ENCODE results near the gene GPR17.

Gene GPR17

DNA sequence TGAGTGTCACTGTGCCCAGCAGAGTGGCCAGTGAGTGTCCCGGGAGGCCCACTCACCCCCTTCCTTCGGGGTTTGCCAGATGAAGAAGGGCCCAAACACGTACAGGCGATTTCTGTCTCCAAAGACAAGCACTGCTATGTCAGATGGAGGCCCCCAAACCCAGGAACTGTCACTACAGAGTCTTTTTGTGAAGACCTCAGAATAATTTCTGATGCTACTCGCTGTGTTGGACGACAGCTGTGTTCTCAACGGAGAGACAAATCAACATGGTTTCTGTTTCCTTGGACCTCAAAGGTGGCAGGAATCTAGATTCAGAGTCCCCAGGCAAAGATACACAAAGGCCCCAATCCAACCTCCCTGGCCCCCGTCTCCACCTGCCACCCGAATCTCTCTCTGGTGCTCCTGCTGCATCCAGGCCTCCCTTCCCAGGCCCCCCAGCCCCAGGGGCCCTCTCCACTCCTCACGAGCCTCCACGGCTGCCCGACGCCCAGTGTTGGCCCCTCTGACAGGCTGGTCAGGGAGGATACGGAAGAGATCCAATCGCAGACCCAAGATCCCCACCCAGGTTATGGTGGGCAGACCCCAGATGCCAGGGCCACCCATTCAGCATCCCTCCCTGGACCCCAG, 2.4 kb upstream of the GPR17 start:
- no peak for DNase-seq

DNA sequence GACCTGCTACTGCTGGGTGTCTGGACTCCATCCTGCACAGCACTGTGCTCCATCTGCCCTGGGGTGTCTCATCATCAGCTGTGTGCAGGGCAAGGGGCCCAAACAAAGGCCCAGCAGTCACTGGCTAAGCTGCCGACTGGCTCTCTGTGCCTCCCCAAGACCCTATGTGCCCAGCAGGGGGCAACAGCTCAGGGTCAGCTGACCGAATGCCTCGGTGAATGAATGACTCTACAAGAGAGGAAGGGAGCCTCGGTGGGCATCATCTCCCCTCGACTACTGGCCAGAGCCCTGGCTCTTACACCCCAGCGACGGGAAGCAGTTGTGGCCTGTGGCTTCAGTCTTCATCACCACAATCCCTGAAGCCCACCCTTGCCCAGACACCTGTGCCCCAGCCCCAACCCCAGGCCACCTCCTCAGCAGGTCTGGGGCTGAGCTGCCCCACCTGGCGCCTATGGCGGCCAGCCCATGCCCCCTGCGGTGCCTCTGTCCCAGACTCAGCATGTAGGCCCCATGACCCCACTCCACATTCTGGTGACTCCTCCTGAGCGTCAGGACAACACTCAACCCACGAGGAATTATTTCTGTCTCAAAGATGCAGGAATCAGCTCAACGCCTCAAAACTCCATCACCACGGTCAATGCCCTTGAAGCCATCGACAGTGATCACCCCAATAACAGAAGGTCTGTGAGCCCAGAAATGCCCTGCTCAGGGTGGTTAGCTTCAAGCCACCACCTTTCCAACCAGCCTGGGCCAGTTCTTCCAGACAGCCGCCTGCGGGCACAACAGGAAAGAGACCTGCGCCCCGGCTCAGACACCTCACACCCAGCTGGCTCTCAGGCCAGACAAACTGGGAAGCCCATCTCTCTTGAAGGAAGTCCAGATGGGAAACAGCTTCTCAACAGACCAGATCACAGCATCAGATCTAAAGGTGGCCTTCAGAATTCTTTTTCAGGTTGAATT, 1.6 kb upstream of the GPR17 start:
- DNase-seq, result no peak

DNA sequence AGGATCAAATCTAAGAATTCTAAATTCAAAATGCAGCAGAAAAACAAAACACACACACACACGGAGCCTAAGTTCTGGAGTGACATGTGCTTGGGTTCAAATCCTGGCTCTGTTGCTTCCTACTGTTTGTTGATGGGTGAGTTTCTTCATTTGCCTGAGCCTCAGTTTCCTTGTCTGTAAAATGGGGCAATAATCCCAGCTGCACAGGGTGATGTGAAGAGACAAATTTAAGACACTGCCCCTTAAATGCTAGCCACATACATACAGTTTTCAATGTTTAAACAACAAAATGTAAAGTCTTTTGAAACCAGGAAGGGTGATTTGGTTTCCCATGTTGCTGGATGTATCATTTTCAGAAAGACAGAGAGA, 943 bp upstream of the GPR17 start:
- no peak for DNase-seq

DNA sequence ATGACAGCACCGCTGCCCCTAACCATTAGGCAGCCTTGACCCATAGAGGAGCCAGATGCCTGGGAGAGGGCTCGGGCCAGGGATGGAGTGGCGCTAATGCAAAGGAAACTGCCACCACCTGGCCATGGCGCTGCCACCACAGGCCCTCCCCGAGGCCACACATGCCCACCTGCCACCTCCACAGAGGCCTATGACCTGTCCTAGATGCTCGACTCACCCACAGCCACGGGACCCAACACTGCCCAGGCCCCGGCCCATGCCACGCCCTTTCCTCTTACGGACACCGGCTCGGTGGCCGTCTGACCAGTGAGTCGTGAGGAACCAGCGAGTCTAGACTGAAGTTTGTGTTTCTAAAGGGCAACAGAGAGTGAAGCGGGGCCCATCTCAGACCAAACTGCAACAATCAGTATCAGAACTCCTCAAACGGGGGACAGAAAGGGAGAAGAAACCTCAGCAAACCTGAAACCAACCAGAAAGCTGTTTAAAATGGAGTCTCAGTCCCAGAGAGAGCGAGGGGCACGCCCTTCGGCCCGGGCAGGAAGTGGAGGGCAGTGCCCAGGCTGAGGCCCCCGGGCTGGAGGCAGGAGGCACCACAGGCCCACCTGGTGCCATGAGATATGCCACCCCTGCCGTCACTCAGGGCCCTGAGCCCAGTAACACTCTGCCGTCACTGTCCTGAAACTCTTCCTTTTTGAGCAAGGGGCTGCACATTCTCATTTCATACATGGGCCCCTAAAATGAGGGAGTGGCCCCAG, 711 bp downstream of the GPR17 start:
- no peak for DNase-seq

DNA sequence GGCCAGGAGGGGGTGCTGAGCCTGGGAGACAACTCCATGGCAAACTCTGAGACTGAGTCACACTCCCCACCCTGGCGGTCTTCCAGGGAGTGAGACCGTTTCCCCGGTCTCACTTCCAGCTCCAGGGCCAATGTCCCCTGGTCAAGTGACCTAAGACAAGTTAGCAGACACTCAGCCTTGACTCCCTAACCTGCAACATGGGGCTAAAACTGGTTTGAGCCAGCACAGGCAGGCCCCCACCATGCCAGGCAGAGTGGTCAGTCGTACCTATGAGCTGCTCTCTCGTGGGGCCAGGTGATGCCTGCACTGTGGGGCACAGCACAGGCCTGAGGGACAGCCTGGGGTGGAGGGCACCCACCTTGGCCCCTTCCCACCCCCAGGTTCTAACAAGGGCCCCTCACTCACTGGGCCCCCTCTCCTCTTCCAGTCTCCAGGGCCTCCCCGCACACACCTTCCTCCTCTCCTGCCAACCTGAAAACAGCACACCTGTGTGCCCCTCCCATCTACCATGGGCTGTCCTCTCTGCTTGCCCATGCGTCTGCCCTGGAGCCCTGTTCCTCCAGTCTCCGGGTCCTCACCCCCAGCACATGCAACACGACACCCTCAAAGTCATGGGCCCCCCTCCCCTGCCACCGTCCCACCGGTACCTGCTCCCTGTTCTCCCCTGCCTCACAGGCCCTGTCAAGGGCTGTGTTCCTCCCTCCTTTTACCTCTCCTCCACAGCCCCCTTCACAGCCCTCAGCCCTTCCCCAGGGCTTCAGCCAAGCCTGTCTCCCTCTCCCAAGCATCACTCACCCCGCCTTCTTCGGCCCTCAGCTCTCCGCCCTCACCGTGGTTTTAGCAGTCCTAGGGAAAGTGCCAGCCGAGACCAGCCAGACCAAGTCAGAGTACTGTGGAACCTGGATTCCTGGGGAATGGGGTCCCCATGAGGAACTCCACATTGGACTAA, 1.6 kb downstream of the GPR17 start:
- no peak for DNase-seq

DNA sequence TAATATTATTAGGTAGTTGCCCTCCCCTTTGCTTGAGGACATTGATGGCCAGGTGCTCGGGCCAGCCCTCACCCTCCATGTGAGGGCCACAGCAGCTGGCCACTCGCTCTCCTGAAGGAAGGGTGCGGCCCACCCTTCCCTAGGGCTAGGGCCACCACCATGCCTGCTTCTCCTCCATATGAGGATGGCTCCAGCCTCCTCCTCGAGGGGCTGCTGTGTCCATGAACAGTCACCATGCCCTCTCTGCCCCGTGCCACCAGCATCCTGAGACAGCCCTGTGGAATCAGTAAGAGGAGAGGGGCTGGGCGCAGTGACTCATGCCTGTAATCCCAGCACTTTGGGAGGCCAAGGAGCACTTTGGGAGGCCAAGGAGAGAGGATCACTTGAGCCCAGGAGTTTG, 2.4 kb downstream of the GPR17 start:
- no peak for DNase-seq

DNA sequence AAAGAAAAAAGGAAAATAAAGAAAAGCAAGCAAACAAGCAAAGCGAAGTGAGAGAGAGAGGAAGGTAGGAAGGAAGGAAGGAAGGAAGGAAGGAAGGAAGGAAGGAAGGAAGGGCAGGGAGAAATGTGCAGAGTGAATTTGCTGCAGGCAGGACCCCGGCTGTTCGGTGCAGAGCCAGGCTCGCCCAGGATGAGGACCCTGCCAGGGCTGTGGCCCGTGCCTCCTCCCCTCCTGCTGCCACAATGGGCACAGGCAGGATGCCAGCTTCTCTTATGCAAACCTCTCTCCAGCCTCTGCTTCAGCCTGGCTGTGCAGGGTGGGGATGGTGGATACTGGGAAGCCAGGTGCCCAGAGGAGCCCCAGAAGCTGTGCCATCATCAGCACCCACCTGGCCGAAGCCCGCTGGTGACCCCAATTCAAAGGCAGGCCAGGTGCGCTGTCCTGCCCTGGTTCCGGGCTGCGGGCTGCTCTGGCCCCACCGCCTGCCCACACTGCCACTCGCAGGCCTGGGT, 3.2 kb downstream of the GPR17 start:
- no peak for DNase-seq

DNA sequence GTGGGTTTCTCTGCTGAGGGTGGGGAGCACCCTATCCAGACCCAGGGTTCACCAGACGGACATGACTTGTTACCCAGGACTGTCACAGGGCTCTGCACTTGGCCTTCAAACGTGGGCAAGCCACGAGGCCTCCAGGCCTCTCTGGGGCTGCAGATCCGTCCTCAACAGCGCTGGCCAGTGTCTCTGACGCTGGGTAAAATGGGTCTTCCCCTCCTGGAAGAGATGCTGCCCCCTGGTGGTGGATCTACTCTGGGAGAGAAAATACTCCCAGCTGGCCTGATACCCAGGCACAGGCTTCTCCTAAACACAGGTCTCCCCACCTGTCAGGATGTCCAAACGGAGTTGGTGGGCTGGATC, 3.7 kb downstream of the GPR17 start:
- DNase-seq, result peak; percentile 43

DNA sequence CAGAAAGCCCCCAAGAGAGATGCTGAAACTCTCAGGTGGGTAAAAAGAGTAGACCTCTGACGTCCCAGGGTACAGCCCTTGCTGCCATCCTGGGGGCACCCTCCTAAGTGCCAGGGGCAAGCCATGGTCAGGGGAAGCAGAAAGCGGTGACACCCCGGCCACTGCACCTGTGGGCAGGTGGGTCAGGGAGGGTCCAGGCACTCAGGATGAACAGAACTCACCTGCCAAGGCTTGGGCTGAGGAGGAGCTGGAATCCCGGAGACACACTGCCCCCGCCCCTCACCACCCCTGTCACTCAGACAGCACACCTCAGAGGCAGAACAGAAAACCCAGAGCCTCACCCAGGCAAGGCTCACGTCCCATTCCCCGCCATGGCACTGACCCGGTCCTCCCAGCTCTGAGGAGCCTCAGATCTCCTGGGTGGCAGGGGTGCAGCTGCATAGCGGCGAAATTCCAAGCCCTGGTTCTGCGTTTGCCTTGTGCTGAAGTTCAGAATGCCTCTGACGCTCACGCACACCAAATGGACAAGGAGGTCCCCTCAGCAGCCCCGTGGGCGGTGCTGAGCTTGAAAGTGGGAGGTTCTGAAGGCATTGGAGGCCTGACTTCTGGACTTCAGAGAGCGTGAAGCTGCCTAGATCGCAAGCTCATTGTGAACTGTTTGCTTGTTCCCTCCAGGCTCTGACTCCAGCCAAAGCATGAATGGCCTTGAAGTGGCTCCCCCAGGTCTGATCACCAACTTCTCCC, 4.3 kb downstream of the GPR17 start:
- DNase-seq, result no peak

DNA sequence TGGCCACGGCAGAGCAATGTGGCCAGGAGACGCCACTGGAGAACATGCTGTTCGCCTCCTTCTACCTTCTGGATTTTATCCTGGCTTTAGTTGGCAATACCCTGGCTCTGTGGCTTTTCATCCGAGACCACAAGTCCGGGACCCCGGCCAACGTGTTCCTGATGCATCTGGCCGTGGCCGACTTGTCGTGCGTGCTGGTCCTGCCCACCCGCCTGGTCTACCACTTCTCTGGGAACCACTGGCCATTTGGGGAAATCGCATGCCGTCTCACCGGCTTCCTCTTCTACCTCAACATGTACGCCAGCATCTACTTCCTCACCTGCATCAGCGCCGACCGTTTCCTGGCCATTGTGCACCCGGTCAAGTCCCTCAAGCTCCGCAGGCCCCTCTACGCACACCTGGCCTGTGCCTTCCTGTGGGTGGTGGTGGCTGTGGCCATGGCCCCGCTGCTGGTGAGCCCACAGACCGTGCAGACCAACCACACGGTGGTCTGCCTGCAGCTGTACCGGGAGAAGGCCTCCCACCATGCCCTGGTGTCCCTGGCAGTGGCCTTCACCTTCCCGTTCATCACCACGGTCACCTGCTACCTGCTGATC, 4.9 kb downstream of the GPR17 start:
- DNase-seq, result no peak

DNA sequence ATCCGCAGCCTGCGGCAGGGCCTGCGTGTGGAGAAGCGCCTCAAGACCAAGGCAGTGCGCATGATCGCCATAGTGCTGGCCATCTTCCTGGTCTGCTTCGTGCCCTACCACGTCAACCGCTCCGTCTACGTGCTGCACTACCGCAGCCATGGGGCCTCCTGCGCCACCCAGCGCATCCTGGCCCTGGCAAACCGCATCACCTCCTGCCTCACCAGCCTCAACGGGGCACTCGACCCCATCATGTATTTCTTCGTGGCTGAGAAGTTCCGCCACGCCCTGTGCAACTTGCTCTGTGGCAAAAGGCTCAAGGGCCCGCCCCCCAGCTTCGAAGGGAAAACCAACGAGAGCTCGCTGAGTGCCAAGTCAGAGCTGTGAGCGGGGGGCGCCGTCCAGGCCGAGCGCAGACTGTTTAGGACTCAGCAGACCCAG, 5.4 kb downstream of the GPR17 start:
- DNase-seq, result no peak

DNA sequence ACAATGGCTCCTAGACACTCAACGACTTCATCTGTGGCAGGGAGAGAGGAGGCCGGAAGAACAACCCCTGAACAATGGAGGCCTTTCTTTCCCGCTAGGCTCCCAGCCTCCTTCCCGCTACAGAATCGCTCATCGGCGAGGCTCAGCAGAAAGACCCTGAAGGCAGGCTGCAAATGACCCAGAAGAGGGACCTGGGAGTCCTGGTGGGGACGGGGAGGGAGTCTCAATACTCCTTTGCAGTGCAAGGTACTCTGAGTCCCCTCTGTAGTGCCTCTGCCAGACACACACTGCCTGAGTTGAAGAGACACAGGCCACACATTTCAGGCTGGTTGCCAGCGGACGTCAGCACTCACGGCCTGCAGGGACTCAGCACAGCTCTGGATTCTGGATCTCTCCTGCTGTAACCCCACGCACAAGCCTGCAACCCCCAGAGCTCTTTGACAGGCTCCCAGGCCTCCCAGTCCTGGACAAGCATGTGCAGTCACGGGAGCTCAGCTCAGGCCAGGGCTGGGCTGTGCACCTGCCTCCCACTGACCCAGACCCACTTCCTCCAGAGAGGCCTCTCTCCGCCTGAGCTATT, 6.1 kb downstream of the GPR17 start:
- DNase-seq, result no peak

DNA sequence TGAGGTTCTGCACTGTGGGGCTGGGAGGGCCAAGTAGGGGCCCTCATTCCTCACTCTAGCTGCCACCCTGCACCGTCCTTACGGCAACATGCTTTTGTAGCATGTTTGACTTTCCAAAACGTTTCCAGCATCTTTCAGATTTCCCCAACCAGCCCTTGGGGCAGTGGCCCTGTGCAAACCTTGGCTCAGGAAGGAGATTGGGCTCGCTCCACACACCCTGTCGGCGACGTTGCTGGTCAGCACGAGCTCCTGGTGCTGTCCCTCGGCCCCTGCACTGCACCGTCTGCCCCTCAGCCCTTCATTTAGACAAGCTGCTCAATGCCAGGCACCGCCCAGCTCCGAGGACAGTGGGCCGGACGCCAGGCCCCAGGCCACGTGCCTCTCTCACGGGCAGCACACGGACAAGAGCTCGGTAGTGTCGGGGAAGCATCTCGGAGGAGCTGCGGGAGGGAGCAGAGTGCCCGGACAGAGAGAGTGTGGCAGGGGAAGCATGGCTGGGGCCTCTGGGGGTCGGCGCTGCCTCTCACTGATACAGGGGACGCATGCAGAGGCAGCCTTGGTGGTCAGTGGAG, 6.9 kb downstream of the GPR17 start:
- DNase-seq, result no peak

DNA sequence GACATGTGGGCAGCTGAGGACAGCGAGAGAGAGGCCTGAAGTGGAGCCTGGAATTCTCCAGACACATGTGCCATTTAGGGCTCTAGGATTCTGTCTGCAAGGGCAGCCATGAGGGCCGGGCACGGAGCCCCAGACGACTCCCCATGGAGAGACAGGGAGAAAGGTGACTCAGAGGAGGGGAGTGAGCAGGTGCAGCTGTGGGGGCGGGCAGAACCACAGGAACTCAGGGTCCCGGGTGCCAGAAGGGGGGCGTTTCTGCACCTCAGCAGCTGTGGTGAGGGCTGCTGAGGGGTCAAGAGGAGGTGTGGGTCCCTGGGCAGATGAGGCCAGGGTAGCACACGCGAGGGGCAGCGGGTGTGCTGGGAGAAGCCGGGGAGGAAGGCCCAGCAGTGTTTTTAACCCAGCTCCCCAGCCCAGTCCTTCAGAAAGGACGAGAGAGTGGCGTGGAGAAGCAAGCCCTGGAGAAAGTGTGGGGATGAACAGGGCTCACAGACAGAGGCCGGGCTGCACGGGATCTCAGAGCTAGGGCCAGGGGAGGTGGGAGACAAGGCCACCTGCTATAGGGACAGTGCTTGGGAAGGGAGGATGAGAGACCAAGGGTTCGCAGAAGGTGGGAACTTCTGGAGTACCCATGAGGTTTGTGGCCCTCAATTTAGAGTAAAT, 7.6 kb downstream of the GPR17 start:
- no peak for DNase-seq

DNA sequence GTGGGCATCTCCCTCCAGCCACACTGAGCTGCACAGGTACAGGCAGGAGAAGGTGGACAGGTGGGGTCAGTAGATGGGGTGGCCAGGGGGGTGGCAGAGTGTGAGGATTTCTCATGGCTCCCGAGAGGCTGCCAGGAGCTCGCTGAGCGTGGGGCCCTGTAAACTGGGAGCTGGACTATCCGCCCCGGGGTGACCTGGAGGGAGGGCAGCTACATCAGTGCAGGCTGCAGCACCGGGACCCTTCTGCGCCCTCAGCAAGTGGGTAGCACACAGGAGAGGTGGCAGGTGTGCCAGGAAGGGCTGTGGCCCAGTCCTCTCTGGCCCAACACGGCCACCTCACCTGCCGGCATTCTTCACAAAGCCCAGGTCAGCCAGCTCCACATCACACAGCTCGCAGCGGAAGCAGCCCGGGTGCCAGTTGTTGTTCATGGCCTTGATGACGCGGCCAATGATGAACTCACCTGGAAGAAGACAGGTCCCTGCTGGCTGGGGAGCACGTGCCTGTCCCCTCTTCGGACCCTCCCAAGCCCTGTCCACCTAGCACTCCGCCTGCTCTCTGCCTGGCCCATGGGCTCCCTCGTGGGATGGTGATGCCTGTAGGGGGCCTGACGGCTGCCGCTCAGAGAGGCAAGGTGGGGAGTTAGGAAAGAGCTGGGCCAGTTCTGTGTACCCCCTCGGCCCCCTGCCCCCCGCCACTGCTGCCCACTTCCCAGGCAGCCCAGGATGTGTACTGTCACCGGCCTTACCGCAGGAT, 8.3 kb downstream of the GPR17 start:
- no peak for DNase-seq

DNA sequence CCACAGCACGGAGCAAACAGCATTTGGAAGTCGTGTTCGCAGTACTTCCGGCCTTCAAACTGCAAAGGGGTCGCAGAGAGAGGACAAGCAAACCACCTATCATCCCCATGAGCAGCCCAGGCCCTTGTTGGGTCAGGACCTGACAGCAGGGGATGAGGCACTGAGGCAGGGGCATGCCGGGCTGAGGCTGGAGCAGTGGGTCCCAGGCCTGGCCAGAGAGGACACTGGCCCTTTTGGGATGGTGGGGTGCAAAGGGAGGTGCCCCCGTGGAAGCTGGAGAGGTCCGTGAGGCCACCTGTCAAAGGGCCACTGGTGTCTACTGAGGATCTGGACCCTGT, 8.9 kb downstream of the GPR17 start:
- DNase-seq, result no peak

DNA sequence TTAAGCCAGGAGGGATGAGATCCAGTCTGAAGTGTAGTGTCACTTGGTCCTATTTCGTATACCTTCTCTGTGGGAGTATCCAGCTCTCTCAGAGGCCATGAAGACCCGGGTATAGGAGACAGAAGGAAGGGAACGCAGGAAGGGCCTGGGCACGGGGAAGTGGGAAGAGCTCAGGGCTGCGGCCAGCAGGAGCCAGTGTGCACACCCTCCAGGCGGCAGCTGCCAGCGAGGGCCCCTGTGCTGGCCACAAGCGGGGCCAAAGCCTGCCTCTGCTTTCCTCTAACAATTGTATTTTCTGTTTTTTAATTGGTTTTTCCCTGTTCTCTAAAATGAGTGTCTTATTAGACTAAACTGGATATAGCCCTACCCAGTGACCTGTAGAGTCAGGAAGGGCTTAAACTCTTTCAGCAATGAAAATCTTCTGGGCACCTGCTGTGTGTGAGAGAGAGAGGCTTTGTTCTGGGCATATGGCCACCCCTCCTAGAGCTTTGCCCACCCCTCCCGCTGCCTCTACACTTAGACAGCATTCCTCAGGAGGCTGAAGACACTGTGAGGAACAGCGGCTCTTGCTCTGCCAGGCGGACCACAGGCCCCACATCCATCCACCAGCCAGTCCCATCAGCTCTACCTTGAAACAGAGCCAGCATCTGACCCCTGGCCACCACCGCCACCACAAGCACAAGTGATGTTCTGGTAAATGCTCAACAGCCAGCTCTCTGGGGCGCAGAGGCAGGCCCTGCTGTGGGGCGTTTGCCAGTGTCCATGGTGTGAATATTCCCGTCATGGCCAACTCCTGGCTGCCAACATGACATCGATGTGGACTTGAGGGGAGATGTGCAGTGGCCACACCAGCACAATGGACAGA, 9.5 kb downstream of the GPR17 start:
- no peak for DNase-seq

DNA sequence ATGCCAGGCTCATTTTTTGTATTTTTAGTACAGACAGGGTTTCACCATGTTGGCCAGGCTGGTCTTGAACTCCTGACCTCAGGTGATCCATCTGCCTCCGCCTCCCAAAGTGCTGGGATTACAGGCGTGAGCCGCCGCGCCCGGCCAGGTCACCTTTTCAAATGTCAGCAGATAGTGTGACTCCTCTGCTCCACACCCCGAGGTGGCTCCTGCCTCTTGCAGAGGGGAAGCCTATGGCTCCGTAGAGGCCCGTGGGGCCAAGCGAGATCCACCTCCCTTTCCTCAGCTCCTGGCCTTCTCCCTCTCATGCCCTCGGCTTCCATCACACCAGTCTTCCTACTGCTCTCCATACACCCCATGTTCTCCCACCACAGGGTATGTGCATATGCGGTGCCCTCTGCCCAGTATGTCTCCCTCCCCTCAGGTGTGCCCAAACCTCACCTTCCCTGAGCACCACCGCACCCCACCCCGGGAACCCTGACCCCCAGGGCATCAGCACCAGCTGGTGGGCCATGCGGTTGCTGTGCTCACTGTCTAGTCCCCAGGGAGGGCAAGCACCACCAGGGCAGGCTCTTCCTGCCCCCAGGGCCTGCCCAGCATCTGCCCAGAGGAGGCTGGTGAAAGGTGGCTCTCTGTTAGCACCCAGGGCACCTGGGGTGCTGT, 10.7 kb downstream of the GPR17 start:
- no peak for DNase-seq

Measured in SHP77 treated with DMSO at 0.1 percent for 48 hours (cell line).